Right lobe of liver (tissue), 4 donors: ENCODE measurements around the gene ARHGAP12.

Experiments used
- CTCF ChIP-seq, 4 donors: fragments of 200-600 bp in 3 of 4; fragments of 450-650 bp in 1 of 4; IDR thresholded peaks; one replicate each; pipeline versions ENCODE4 v1.5.1 to v1.8.0; 2016 to 2022; ENCODE audit warnings: antibody characterized with exemption in 4 of 4, mild to moderate bottlenecking in 2 of 4
- POLR2A ChIP-seq: fragments of 450-650 bp; IDR thresholded peaks from one replicate; pipeline ENCODE4 v1.6.1; 2017; ENCODE audit warnings: antibody characterized with exemption, mild to moderate bottlenecking
- donor health status: DM: no; HTN: no; CAD: no.
- donor health status: DM: no; HTN: no; CAD: no.
- donor health status: DM: no; HTN: yes; CAD: no.

DNA sequence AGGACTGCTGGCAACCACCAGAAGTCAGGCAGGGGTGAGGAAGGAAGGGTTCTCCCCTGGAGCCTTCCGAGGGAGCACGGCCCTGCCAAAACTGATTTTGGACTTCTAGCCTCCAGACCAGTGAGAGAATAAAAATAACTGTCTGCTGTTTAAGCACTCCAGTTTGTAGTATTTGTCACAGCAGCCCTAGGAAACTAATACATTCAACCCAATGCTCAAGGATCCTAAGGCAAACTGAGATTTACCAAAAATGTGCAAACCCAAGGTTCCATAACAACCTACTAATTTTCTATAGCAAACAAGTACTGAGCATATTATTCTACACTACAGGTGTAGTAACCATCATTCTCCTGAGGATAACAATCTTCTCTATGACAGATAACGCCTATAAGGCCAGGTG, 18.6 kb downstream of the ARHGAP12 start:
- TF ChIP-seq POLR2A (no peak), CTCF (IDR thresholded peaks at IDR 0.05) (no peak)
